ENCODE results near the gene TRMT61A. TPM values are rescaled to one million over a fixed set of nuclear protein-coding genes. Genes with fewer than 3 reads are reported as not detected.
A peak's percentile ranks its signal among the peaks of the same experiment; 100 is the strongest.

Gene TRMT61A
- 20.3 and 21.6 TPM in 2 replicates for total RNA-seq (2014; rRNA removed)
- polyA plus RNA-seq (2012), result 13.0 TPM

- peak; percentile 88 for DNase-seq (ENCODE audit: low read depth)
These were observed at the start of gene TRMT61A for GRCh38 chr14:103528587-103529382. Gene TRMT61A, plus strand, starts transcription at chr14:103529196. Its CDS starts 783 bp downstream, at chr14:103529979.

- no peak for DNase-seq (ENCODE audit: low read depth)
These were observed 48.4 kb upstream of the TRMT61A start for GRCh38 chr14:103480595-103480994.

- DNase-seq (ENCODE audit: low read depth), result peak; percentile 92
These were observed 45.4 kb upstream of the TRMT61A start for GRCh38 chr14:103483600-103483999.

GRCh38 chr14:103485504-103485903 is 43.5 kb upstream of the TRMT61A start:
- no peak for DNase-seq (ENCODE audit: low read depth)

- no peak for DNase-seq (ENCODE audit: low read depth)
These were observed 40.9 kb upstream of the TRMT61A start for GRCh38 chr14:103488071-103488470.

GRCh38 chr14:103488960-103489359 is 40.0 kb upstream of the TRMT61A start:
- peak; percentile 34 for DNase-seq (ENCODE audit: low read depth)

- DNase-seq (ENCODE audit: low read depth), result no peak
These were observed 39.4 kb upstream of the TRMT61A start for GRCh38 chr14:103489621-103490020.

GRCh38 chr14:103491691-103492090 is 37.3 kb upstream of the TRMT61A start:
- no peak for DNase-seq (ENCODE audit: low read depth)

- no peak for DNase-seq (ENCODE audit: low read depth)
These were observed 36.7 kb upstream of the TRMT61A start for GRCh38 chr14:103492156-103492925.

GRCh38 chr14:103495854-103496253 is 33.1 kb upstream of the TRMT61A start:
- no peak for DNase-seq (ENCODE audit: low read depth)

GRCh38 chr14:103496776-103497175 is 32.2 kb upstream of the TRMT61A start:
- DNase-seq (ENCODE audit: low read depth), result no peak

GRCh38 chr14:103499709-103500108 is 29.3 kb upstream of the TRMT61A start:
- no peak for DNase-seq (ENCODE audit: low read depth)

GRCh38 chr14:103500148-103500990 is 28.6 kb upstream of the TRMT61A start:
- peak; percentile 70 for DNase-seq (ENCODE audit: low read depth)

- no peak for DNase-seq (ENCODE audit: low read depth)
These were observed 27.7 kb upstream of the TRMT61A start for GRCh38 chr14:103501041-103501870.

GRCh38 chr14:103501921-103502669 is 26.9 kb upstream of the TRMT61A start:
- no peak for DNase-seq (ENCODE audit: low read depth)

- no peak for DNase-seq (ENCODE audit: low read depth)
These were observed 26.1 kb upstream of the TRMT61A start for GRCh38 chr14:103502877-103503276.

- no peak for DNase-seq (ENCODE audit: low read depth)
These were observed 25.7 kb upstream of the TRMT61A start for GRCh38 chr14:103503296-103503695.

- DNase-seq (ENCODE audit: low read depth), result no peak
These were observed 23.9 kb upstream of the TRMT61A start for GRCh38 chr14:103504991-103505565.

- no peak for DNase-seq (ENCODE audit: low read depth)
These were observed 21.2 kb upstream of the TRMT61A start for GRCh38 chr14:103507751-103508150.

All from LHCN-M2 (cell line).